Measurements from ENCODE around the gene NISCH.

DNA sequence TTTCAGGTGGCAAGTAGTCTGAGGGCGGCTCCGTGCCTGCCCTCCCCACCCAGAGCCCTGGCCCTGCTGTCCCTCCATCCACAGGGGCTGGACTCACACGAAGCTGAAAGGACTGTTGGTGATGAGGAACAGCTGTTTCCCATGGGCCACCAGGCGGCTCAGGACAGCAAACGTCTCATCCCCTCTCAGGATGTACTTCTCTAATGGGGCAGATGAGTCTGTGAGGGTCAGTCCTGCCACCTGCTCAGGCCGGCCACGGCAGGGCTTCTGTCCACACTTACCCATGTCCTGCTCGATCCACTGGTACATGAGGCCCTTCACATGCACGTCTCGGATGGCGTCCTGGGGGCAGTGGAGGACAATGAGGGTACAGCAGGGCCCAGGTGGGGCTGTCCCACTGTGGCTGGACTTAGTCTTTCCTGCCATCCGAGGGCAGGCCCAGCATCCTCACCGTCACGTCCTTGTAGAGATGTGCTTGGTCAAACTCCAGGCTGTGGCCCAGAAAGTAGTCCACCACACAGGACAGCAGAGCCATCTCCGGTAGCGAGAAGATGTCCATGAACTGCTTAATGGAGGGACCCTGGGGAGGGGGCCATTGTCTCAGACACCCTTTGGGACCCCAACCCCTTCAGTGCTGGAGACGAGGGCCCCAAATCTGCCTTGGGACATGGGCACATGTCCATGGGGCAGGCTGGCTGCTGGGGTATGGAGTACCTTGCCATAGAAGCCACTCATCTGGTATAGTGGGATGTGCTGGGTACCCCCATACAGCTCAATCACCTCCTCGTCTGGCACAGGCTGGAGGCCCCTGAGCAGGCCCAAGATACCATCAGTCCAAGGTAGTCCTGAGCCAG, 72.6 kb downstream of the NISCH start:
- TF ChIP-seq POLR2A (IDR thresholded peaks at IDR 0.05) (no peak), EP300 (IDR thresholded peaks at IDR 0.05) (no peak), POLR2AphosphoS5 (IDR thresholded peaks at IDR 0.05) (no peak)
- TF ChIP-seq, protein P1, sequence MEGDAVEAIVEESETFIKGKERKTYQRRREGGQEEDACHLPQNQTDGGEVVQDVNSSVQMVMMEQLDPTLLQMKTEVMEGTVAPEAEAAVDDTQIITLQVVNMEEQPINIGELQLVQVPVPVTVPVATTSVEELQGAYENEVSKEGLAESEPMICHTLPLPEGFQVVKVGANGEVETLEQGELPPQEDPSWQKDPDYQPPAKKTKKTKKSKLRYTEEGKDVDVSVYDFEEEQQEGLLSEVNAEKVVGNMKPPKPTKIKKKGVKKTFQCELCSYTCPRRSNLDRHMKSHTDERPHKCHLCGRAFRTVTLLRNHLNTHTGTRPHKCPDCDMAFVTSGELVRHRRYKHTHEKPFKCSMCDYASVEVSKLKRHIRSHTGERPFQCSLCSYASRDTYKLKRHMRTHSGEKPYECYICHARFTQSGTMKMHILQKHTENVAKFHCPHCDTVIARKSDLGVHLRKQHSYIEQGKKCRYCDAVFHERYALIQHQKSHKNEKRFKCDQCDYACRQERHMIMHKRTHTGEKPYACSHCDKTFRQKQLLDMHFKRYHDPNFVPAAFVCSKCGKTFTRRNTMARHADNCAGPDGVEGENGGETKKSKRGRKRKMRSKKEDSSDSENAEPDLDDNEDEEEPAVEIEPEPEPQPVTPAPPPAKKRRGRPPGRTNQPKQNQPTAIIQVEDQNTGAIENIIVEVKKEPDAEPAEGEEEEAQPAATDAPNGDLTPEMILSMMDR (IDR thresholded peaks at IDR 0.05), result no peak

Measured in suprapubic skin (tissue), 4 donors.